HG03064 (cell line): ENCODE data around the gene ABCA7.
A peak's percentile ranks its signal among the peaks of the same experiment; 100 is the strongest.

ENCODE experiments used
- ATAC-seq: cut with Tn5 transposase; IDR thresholded peaks from one replicate; pipeline ENCODE4 v1.9.1; 2021; ENCODE audit warnings: low read depth; ENCODE audit not compliant: unreplicated experiment

The ABCA7 gene

DNA sequence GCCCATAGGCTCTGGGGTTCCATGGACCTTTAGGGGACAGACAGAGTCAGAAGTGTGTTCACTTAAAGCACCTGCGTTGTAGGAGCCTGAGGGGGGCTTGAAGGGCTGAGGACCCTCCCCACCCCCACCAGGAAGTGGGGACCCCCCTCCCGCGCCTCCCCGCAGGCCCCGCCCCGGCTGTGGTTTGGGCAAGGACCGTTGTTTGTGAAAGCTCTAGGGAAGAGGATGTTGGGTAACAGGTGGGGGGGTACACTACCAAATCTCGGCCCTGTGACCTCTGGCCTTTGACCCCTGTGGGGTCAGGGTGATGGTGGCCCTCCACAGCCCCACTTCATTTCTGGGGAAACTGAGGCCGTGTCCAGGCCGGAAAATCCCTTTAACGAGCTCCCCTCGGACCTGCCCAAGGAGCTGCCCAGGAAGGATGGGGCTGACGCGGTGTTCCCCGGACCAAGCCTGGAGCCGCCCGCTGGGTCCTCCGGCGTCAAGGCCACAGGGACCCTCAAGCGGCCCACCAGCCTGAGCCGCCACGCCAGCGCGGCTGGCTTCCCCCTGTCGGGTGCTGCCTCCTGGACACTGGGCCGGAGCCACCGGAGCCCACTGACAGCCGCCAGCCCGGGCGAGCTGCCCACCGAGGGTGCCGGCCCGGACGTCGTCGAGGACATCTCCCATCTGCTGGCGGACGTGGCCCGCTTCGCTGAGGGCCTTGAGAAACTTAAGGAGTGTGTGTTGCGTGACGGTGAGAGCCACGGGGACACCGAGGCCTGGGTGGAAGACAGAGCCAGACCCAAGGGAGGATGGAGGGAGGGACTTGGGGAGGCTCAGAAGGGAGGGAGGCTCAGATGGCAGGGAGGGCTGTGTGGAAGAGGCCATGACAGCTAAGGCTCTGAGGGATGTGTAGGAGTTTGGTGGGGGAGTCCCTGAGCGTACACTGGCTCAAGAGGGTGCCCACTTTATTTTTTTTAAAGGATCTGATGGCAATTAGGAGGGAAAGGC is 28.4 kb downstream of the ABCA7 start:
- no peak for ATAC-seq

GRCh38 chr19:1069009-1069779 is 29.3 kb downstream of the ABCA7 start:
- no peak for ATAC-seq

DNA sequence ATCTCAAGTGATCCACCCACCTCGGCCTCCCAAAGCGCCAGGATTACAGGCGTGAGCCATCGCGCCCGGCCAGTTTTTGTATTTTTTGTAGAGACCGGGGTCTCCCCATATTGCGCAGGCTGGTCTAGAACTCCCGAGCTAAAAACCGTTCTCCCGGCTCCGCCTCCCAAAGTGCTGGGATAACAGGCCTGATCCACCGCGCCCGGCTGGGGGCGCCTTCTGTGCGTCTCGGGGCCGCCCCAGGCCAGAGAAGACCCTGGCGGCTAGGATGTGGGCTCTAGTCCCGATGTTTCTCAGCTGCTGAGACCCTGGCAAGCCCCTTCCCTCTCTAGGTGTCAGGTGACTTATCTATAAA is 30.6 kb downstream of the ABCA7 start:
- no peak for ATAC-seq

- no peak for ATAC-seq
These were observed 31.3 kb downstream of the ABCA7 start for GRCh38 chr19:1070931-1071791.

DNA sequence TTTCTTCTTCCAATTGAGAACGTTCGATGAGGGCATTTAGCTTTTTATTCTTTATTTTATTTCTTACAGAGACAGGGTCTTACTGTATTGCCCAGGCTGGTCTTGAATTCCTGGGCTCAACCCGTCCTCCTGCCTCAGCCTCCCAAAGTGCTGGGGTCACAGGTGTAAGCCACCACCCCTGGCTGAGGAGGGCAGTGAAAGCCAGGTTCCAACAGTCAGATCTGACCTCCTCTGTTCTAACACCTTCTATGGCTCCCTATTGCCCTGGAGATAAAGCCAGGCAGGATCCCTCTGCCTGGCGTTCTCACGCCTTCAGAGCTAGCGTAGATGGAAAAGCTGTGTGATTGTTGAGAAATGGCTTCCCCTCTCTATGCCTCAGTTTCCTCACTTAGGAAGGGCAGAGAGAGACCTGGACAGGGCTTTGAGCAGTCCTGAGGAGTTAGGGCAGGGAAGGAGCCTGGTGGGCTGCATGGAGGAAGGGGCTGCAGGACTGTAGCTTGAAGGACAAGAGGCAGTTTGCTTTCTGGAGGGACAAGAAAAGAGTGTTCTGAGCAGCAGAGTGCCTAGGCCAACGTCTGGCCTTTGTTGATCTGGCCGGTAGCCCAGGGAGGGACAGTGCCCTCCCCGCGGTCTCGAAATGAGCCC is 32.6 kb downstream of the ABCA7 start:
- no peak for ATAC-seq

DNA sequence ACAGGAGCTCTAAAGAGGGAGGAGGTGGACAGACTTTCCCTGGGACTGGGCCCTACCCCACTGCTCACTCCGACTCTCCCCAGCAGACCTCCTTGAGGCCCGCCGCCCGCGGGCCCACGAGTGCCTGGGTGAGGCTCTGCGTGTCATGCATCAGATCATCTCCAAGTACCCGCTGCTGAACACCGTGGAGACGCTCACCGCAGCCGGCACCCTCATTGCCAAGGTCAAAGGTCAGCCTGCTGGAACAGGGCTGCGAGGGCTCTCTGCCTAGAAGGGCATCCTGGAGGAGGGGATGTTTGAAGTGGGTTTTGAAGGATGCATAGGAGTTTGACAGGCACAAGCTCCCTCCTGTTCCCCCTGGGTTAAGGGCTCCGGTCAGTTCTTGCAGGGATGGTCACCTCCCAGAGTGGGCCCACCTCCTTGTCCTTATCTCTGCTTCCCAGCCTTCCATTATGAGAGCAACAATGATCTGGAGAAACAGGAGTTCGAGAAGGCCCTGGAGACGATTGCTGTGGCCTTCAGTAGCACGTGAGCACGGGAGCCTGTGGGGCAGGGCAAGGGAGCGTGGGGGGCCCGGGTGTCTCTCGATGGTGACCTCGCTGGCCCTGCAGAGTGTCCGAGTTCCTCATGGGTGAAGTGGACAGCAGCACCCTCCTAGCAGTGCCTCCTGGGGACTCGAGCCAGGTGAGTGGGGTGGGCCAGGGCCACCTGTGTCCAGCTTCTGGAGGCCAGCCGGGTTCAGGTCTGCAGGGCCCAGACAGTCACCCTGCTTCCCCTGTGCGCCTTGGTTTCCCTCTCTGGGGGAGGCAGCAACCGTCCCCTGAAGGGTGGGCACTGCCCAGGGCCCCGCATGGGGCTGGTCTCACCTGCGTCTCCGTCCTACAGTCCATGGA is 33.4 kb downstream of the ABCA7 start:
- no peak for ATAC-seq

DNA sequence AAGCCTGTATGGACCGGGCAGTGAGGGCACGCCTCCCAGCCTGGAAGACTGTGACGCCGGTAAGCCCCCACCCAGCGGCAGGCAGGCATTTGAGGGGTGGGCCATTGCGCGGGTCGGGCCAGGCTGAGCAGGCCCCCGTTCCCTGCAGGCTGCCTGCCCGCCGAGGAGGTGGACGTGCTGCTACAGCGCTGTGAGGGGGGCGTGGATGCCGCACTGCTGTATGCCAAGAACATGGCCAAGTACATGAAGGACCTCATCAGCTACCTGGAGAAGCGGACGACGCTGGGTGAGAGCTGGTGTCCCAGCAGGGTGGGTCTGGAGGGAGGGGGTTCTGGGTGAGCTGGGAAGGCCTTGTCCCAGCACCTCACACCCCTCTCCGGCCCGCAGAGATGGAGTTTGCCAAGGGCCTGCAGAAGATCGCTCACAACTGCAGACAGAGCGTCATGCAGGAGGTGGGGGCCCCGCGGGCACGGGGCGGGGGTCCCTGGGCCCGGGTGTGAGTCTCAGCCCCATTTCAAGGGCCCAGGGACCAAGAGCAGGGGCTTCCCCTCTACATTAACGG is 34.1 kb downstream of the ABCA7 start:
- no peak for ATAC-seq

- no peak for ATAC-seq
These were observed 34.8 kb downstream of the ABCA7 start for GRCh38 chr19:1074544-1075283.

GRCh38 chr19:1076046-1076386 is 36.1 kb downstream of the ABCA7 start:
- no peak for ATAC-seq

DNA sequence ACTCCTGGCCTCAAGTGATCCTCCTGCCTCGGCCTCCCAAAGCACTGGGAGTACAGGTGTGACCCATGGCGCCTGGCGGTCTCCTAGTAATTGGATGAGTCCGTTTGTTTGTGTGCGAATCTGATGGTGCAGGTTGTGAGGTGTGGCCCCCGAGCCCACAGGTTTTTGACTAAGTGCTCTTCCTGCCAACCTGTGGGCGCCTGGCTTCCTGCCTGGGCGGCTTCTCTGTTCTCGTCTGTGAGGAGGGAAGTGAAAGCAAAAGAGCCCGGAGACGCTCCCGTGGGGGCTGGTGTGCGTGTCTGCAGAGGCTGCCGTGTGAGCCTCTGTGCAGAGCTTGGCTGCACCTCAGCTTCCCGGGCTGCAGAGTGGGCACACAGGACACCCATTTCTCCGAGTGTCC is 37.0 kb downstream of the ABCA7 start:
- peak; percentile 53 for ATAC-seq

GRCh38 chr19:1079566-1080111 is 39.7 kb downstream of the ABCA7 start:
- no peak for ATAC-seq

GRCh38 chr19:1080360-1081161 is 40.7 kb downstream of the ABCA7 start:
- ATAC-seq, result no peak

DNA sequence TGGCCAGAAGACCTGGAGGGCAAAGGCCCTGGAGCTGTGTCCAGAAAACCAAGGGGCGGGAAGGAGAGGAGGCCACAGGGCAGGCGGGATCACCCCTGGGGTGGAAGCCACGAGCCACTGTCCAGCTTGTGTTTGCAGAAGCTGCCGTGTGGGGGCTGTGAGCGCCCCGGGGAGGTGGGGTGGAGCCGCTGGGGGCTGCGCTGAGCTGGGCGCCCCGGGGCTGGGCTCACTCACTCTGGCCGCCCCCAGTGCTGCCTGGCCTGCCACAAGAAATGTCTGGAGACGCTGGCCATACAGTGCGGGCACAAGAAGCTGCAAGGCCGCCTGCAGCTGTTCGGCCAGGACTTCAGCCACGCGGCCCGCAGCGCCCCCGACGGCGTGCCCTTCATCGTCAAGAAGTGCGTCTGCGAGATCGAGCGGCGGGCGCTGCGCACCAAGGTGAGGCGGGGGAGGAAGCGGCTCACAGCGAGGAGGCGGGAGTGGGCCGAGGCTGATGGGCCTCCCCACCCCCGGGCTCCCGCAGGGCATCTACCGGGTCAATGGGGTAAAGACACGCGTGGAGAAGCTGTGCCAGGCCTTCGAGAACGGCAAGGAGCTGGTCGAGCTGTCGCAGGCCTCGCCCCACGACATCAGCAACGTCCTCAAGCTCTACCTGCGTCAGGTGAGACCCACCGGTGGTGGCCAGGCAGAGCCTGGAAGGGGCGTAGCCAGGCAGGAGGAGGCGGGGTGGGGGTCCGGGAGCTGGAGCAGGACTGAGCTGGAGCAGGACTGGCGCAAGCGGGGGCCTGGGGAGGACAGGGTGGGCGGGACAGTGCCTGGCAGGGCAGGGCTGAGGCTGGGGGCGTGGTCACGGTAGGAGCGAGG is 41.6 kb downstream of the ABCA7 start:
- no peak for ATAC-seq

DNA sequence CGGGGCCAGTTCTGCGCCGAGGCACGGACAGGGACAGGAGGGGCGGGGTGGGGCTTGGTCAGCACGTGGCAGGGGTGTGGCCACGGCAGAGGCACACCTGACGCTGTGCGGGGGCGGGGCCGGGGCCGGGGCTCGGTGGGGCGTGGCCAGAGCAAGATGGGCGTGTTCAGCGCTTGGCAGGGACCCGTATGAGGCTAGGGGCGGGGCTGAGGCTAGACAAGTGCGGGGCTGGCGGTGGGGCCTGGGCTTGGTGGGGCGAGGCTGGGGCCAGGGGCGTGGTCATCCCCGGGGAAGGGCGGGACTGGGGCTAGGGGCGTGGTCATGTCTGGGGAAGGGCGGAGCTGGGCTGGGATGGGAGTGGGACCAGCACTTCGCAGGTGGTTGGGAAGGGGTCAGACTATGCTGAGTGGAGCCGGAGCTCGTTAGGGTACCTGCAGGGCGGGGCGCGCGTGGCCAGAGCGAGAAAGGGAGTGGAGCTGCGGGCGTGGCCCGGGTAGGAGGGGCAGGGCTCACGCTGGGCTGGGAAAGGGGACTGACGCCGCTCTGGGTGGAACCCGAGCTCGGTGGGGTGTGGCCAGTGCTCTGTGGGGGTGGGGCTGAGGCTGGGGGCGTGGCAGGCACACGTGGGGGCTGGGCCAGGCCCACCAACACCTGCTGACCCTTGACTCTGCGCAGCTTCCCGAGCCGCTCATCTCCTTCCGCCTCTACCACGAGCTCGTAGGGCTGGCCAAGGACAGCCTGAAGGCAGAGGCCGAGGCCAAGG is 42.4 kb downstream of the ABCA7 start:
- no peak for ATAC-seq

DNA sequence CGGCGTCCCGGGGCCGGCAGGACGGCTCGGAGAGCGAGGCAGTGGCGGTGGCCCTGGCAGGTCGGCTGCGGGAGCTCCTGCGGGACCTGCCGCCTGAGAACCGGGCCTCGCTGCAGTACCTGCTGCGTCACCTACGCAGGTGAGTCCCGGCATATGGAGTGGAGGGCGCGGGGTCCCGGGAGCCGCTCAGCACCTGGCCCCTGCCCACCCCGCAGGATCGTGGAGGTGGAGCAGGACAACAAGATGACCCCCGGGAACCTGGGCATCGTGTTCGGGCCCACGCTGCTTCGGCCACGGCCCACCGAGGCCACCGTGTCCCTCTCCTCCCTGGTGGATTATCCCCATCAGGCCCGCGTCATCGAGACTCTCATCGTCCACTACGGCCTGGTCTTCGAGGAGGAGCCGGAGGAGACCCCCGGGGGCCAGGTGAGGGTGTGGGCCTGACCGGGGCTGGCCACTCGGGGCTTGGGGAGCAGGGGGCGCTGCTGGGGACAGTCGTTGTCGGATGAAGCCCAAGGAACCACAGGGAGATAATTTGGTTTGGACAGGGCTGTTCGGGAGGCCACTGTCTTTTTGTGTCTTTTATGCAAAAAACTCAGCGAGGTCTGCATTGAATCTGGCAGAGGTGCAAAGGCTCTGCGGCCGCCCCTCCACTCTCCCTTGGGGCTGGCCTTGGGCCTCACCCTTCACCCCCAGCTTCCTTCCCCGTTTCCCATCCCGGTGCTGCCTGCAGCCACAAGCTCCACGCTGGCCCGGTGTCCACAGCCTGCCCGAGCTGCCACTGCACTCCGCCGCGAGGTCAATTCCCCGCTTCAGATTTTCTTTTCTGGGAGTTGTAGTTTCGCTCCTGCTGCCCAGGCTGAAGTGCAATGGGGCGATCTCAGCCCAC is 43.3 kb downstream of the ABCA7 start:
- ATAC-seq, result no peak
